Measurements from ENCODE around the gene CHMP1B. TPM values are rescaled to one million over a fixed set of nuclear protein-coding genes. Genes with fewer than 3 reads are reported as not detected.
"Not testable (repeated sequence)": the region's sequence is repeated elsewhere in the genome, so short reads cannot be mapped to it uniquely, and the experiment has no call there.

CHMP1B gene
- total and polyA plus RNA-seq, 2 experiments from 2014 or later, result 42.8 to 46.9 TPM

DNA sequence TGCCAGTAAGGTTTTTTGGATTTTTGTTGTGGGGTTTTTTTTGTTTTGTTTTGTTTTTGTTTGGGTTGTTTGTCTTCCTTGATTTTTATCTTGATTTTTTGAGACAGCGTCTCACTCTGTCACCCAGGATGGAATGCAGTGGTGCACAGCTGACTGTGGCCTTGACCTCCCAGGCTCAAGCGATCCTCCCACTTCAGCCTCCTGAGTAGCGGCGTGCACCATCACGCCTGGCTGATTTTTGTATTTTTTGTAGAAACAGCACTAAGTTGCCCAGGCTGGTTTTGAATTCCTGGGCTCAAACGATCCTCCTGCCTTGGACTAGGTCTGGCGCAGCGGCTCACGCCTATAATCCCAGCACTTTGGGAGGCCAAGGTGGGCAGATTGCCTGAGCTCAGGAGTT, 40.5 kb downstream of the CHMP1B start:
- H3K27me3 ChIP-seq, result no peaks in the 10 kb centered on the region
- DNase-seq (ENCODE audit: low read depth in 1 of 2, low spot score in 1 of 2), result no peak
- H3K9me3 ChIP-seq (ENCODE audit: low read depth), result no peaks in the 10 kb centered on the region
- H3K4me1 ChIP-seq (ENCODE audit: low read depth), result no peaks in the 10 kb centered on the region
- TF ChIP-seq, protein P1, sequence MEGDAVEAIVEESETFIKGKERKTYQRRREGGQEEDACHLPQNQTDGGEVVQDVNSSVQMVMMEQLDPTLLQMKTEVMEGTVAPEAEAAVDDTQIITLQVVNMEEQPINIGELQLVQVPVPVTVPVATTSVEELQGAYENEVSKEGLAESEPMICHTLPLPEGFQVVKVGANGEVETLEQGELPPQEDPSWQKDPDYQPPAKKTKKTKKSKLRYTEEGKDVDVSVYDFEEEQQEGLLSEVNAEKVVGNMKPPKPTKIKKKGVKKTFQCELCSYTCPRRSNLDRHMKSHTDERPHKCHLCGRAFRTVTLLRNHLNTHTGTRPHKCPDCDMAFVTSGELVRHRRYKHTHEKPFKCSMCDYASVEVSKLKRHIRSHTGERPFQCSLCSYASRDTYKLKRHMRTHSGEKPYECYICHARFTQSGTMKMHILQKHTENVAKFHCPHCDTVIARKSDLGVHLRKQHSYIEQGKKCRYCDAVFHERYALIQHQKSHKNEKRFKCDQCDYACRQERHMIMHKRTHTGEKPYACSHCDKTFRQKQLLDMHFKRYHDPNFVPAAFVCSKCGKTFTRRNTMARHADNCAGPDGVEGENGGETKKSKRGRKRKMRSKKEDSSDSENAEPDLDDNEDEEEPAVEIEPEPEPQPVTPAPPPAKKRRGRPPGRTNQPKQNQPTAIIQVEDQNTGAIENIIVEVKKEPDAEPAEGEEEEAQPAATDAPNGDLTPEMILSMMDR (IDR thresholded peaks at IDR 0.05; ENCODE audit: low read depth, low read length), result no peak
- no peak overlapping the region for H3K4me3 ChIP-seq
- H3K27ac ChIP-seq, result no peak overlapping the region
- peaks cover 6% of the 10 kb centered on the region for H3K36me3 ChIP-seq

DNA sequence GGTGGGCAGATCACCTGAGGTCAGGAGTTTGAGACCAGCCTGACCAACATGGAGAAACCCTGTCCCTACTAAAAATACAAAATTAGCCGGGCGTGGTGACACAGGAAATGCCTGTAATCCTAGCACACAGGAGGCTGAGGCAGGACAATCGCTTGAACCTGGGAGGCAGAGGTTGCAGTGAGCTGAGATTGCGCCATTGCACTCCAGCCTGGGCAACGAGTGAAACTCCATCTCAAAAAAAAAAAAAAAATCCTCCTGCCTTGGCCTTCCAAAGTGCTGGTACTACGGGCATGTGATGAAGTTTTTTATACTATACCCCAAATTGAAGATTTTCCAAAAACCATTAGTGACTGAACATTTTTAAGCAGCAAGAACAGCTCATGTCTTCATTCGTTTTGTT, 41.2 kb downstream of the CHMP1B start:
- not testable (repeated sequence) for H3K27me3 ChIP-seq; H3K9me3 ChIP-seq (ENCODE audit: low read depth); H3K27ac ChIP-seq; H3K4me1 ChIP-seq (ENCODE audit: low read depth); DNase-seq (ENCODE audit: low read depth in 1 of 2, low spot score in 1 of 2); H3K36me3 ChIP-seq; H3K4me3 ChIP-seq

DNA sequence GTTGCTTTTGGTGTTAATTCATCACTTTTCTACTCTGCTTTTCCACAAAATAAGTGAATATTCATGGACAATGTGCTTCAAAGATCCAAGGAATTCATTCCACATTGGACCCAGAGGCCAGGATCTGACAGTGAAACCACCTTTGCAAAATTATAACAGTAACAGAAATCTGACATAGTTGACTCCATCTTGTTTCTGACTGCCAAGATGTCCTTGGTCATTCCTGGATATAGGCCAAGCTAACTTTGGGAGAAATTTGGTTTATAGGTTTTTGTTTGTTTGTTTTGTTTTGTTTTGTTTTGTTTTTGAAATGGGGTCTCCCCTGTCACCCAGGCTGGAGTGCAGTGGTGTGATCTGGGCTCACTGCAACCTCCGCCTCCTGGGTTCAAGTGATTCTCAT, 46.6 kb downstream of the CHMP1B start:
- Histone ChIP-seq H3K9me3 (ENCODE audit: low read depth) (no peaks in the 10 kb centered on the region), H3K27ac (no peak overlapping the region), H3K36me3 (no peaks in the 10 kb centered on the region), H3K4me3 (no peak overlapping the region), H3K4me1 (ENCODE audit: low read depth) (peaks cover 9% of the 10 kb centered on the region), H3K27me3 (no peaks in the 10 kb centered on the region)
- TF ChIP-seq, protein P1 (IDR thresholded peaks at IDR 0.05; ENCODE audit: low read depth, low read length), result no peak
- DNase-seq (ENCODE audit: low read depth in 1 of 2, low spot score in 1 of 2), result no peak

DNA sequence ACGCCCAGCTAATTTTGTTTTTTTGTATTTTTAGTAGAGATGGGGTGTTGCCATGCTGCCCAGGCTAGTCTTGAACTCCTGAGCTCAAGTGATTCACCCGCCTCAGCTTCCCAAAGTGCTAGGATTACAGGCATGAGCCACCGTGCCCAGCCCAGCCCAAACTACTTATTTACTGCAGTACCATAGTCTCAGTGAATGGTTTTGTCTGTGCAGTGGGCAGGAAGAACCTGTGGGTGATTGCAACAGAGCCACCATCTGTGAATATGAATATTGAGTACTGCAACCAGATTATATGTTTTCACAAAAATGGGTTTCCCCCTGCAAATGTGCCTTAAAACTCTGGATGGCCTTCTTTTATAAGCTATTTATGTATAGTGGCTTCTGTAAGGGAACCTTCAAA, 47.9 kb downstream of the CHMP1B start:
- TF ChIP-seq, protein P1 (IDR thresholded peaks at IDR 0.05; ENCODE audit: low read depth, low read length), result no peak
- peaks cover 15% of the 10 kb centered on the region for H3K4me1 ChIP-seq (ENCODE audit: low read depth)
- H3K9me3 ChIP-seq (ENCODE audit: low read depth), result no peaks in the 10 kb centered on the region
- H3K27ac ChIP-seq, result no peak overlapping the region
- DNase-seq (ENCODE audit: low read depth in 1 of 2, low spot score in 1 of 2), result no peak
- H3K27me3 ChIP-seq, result no peaks in the 10 kb centered on the region
- H3K36me3 ChIP-seq, result no peaks in the 10 kb centered on the region
- no peak overlapping the region for H3K4me3 ChIP-seq

DNA sequence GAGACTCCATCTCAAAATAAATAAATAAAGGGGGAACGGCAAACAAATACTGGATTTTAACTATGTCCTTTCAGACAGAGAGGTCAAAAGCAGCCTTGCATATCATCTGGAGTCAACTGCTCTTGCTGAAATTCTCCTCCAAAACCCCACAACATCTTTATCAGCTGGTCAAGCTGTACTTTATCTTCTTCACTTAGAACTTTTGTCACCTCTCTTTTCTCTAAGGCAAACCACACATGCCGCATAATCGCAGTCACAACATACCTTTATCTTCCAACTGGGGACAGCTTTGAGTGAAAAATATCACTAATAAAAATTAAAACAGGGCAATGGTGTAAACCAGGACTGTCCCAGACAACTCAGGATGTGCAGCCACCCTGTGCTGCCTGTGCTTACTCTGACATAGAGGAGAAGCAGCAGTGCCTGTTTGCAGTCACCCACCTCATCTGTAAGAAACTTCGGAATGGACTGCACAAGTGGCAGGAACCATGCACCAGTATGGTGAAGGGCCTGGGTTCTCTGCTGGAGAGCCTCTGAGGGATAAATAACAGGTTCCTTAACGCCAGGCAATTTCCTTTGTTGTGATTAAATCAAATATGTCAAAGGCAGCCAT, 50.7 kb downstream of the CHMP1B start:
- H3K36me3 ChIP-seq, result no peaks in the 10 kb centered on the region
- peaks cover 15% of the 10 kb centered on the region for H3K4me1 ChIP-seq (ENCODE audit: low read depth)
- TF ChIP-seq, protein P1 (IDR thresholded peaks at IDR 0.05; ENCODE audit: low read depth, low read length), result no peak
- no peak for DNase-seq (ENCODE audit: low read depth in 1 of 2, low spot score in 1 of 2)
- H3K4me3 ChIP-seq, result no peak overlapping the region
- no peaks in the 10 kb centered on the region for H3K27me3 ChIP-seq
- no peaks in the 10 kb centered on the region for H3K9me3 ChIP-seq (ENCODE audit: low read depth)
- H3K27ac ChIP-seq, result peak overlapping the region; percentile 13

DNA sequence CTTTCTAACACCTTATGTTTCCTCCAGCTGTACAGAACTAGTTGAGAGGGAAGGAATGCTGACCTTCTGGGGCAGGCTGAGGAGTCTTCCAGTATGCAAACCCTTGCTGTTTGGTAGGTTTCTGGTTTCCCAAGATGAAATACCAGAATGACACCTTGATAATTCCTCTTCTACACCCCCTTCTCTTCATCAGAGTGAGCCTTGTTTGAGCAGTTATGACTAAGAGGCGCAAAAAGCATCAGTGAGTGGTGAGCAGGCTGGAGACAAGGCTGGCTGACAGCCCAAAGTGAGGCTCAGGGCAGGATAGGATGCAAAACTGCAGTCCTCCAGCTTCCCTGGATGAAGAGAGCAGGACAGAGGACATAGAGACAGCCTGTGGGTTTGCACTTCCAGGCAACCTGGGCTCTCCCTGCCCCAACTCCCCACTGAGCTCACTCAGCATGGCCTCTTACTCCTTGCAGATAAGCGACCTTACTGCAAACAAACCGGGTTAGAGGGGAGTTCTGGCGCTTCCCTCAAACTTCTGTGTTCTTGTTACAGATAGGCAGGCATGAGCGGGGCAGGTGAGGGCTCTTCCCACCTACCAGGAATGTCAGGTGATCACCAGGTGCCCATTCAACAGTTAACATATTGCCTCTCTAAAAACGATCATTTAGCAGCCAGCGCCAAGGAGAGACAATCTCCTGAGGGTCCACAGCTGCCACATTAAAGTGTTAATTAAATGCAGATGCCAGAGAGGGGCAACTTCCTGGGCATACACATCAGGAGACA, 51.5 kb downstream of the CHMP1B start:
- Histone ChIP-seq H3K36me3 (no peaks in the 10 kb centered on the region), H3K27ac (peak overlapping the region; percentile 13), H3K27me3 (no peaks in the 10 kb centered on the region), H3K9me3 (ENCODE audit: low read depth) (no peaks in the 10 kb centered on the region), H3K4me1 (ENCODE audit: low read depth) (peaks cover 15% of the 10 kb centered on the region), H3K4me3 (no peak overlapping the region)
- TF ChIP-seq, protein P1 (IDR thresholded peaks at IDR 0.05; ENCODE audit: low read depth, low read length), result no peak
- DNase-seq (ENCODE audit: low read depth in 1 of 2, low spot score in 1 of 2), result peak; percentile 38 to 59
